Dermis microvascular lymphatic vessel endothelial cell (primary cell): Measurements from ENCODE around the gene ATG4B. TPM values are rescaled to one million over a fixed set of nuclear protein-coding genes. Genes with fewer than 3 reads are reported as not detected.
"Not testable (repeated sequence)": the region's sequence is repeated elsewhere in the genome, so short reads cannot be mapped to it uniquely, and the experiment has no call there.

Experiments
- DNase-seq, 2 donors: peaks; one replicate each; pipeline versions ENCODE4 v3.0.0 to v3.0.0-alpha.2; 2010; ENCODE audit warnings: low read depth in 2 of 2
- total RNA-seq: library from RNA; depleted of rRNA; stranded (reverse); fragments of >200 nt; gene quantifications from 2 replicates; pipeline ENCODE4 v1.2.1, GENCODE V29; 2014

Gene ATG4B
- total RNA-seq, 1 donor from 2014 or later, result 32.6 TPM

GRCh38 chr2:241660593-241661213, 23.2 kb downstream of the ATG4B start:
- DNase-seq, result no peak

GRCh38 chr2:241662731-241663130, 25.2 kb downstream of the ATG4B start:
- DNase-seq, result not testable (repeated sequence)

- no peak for DNase-seq
These were observed 28.4 kb downstream of the ATG4B start for GRCh38 chr2:241665731-241666440.

- DNase-seq, result peak in 1 of 2 donors; percentile 81
These were observed 29.3 kb downstream of the ATG4B start for GRCh38 chr2:241666627-241667400.

- no peak for DNase-seq
These were observed 30.9 kb downstream of the ATG4B start for GRCh38 chr2:241668354-241668753.

GRCh38 chr2:241668839-241669238, 31.3 kb downstream of the ATG4B start:
- DNase-seq, result no peak

- no peak for DNase-seq
These were observed 33.0 kb downstream of the ATG4B start for GRCh38 chr2:241670333-241671110.

GRCh38 chr2:241671457-241672240, 34.2 kb downstream of the ATG4B start:
- no peak for DNase-seq

- no peak for DNase-seq
These were observed 35.0 kb downstream of the ATG4B start for GRCh38 chr2:241672243-241673188.

GRCh38 chr2:241673189-241673663, 35.7 kb downstream of the ATG4B start:
- no peak for DNase-seq

- DNase-seq, result no peak
These were observed 36.6 kb downstream of the ATG4B start for GRCh38 chr2:241673797-241674725.

GRCh38 chr2:241675885-241676284, 38.4 kb downstream of the ATG4B start:
- DNase-seq, result no peak

- DNase-seq, result no peak
These were observed 39.2 kb downstream of the ATG4B start for GRCh38 chr2:241676665-241677064.

- DNase-seq, result no peak
These were observed 39.9 kb downstream of the ATG4B start for GRCh38 chr2:241677392-241677791.

- DNase-seq, result no peak
These were observed 40.8 kb downstream of the ATG4B start for GRCh38 chr2:241678307-241678706.

- no peak for DNase-seq
These were observed 41.5 kb downstream of the ATG4B start for GRCh38 chr2:241678784-241679540.

GRCh38 chr2:241680044-241680443, 42.6 kb downstream of the ATG4B start:
- no peak for DNase-seq
